Endodermal cell (in vitro differentiated cells): ENCODE results near the gene GSTP1. TPM values are rescaled to one million over a fixed set of nuclear protein-coding genes. Genes with fewer than 3 reads are reported as not detected.

Experiments used
- DNase-seq: peaks from one replicate; pipeline ENCODE4 v3.0.0-alpha.2; 2017
- H3K27ac ChIP-seq: 2 replicates; pipeline ENCODE4 v1.5.1; 2013; ENCODE audit warnings: mild to moderate bottlenecking, low read depth, low read length, moderate library complexity
- H3K27me3 ChIP-seq: 2 replicates; pipeline ENCODE4 v1.6.1; 2013; ENCODE audit warnings: mild to moderate bottlenecking, low read length, moderate library complexity; ENCODE audit not compliant: insufficient read depth, control insufficient read depth, poor library complexity, severe bottlenecking
- H3K36me3 ChIP-seq: 2 replicates; pipeline ENCODE4 v1.7.0; 2013; ENCODE audit warnings: mild to moderate bottlenecking, low read length, moderate library complexity; ENCODE audit not compliant: control insufficient read depth, insufficient read depth
- H3K4me1 ChIP-seq: one replicate; pipeline ENCODE4 v1.7.0; 2013; ENCODE audit warnings: low read length; ENCODE audit not compliant: control insufficient read depth, insufficient read depth
- H3K4me3 ChIP-seq: 2 replicates; pipeline ENCODE4 v1.5.1; 2013; ENCODE audit warnings: mild to moderate bottlenecking, low read length, moderate library complexity
- H3K9ac ChIP-seq: 2 replicates; pipeline ENCODE4 v1.6.1; 2013; ENCODE audit warnings: mild to moderate bottlenecking, low read length, moderate library complexity; ENCODE audit not compliant: poor library complexity, severe bottlenecking; ENCODE audit errors: extremely low read depth
- H3K9me3 ChIP-seq: 2 replicates; pipeline ENCODE4 v1.6.1; 2013; ENCODE audit warnings: mild to moderate bottlenecking, low read length, moderate library complexity; ENCODE audit not compliant: control insufficient read depth
- H3K27ac Mint-ChIP-seq: 2 replicates; pipeline ENCODE4 v1.8.0; 2020; ENCODE audit warnings: mixed read lengths
- H3K27me3 Mint-ChIP-seq: 2 replicates; pipeline ENCODE4 v1.8.0; 2021; ENCODE audit warnings: mild to moderate bottlenecking, mixed read lengths; ENCODE audit not compliant: insufficient read depth
- H3K36me3 Mint-ChIP-seq: 2 replicates; pipeline ENCODE4 v1.8.0; 2020; ENCODE audit warnings: low read depth, mixed read lengths
- H3K4me1 Mint-ChIP-seq: 2 replicates; pipeline ENCODE4 v1.8.0; 2020; ENCODE audit warnings: mixed read lengths
- H3K4me3 Mint-ChIP-seq: 2 replicates; pipeline ENCODE4 v1.8.0; 2020; ENCODE audit warnings: mild to moderate bottlenecking, moderate library complexity, mixed read lengths
- H3K9me3 Mint-ChIP-seq: 2 replicates; pipeline ENCODE4 v1.8.0; 2020; ENCODE audit warnings: mild to moderate bottlenecking, mixed read lengths
- CTCF ChIP-seq: fragments of 200-600 bp; sonication (generic); conservative IDR thresholded peaks from 2 replicates; pipeline ENCODE4 v1.5.0; 2021; ENCODE audit warnings: antibody characterized with exemption, mild to moderate bottlenecking
- WGBS, 2 experiments: methylation state at CpG; one replicate each; pipeline versions ENCODE4 v1.1.5 to v1.1.7; 2013; ENCODE audit warnings: missing lambda C conversion rate in 2 of 2, mixed read lengths in 1 of 2; ENCODE audit not compliant: insufficient coverage in 1 of 2, insufficient read length in 1 of 2; 5-methylcytosine and 5-hydroxymethylcytosine counted together
- total RNA-seq, 2 donors: library from RNA; stranded (reverse); fragmentation: NEBNext Ultra II Directional in 1 of 2; extraction: Animal tissue kit (Norgen Biotek cat#: 25700) in 1 of 2; gene quantifications; 2 replicates in 1 of 2; 3 replicates in 1 of 2; pipeline ENCODE4 v1.2.1, GENCODE V29; 2021

Gene GSTP1
- total RNA-seq, 2 donors from 2014 or later: 1,359 to 1,473 TPM

- H3K27me3 Mint-ChIP-seq: peaks cover under 1% of the 10 kb centered on the region
- 13 to 31% methylated on average over 12 to 33 of the region's 33 CpGs for WGBS, 2 experiments
- H3K4me1 ChIP-seq: no peaks in the 10 kb centered on the region
Measured at GRCh38 chr11:67584205-67584880, 731 bp downstream of the GSTP1 start.

GRCh38 chr11:67584881-67585873 is 1.6 kb downstream of the GSTP1 start:
- H3K9me3 Mint-ChIP-seq: peaks cover 3% of the 10 kb centered on the region

More at GRCh38 chr11:67584205-67584880, 731 bp downstream of the GSTP1 start:
- peak; percentile 70 for DNase-seq
- Histone ChIP-seq H3K27me3 (no peaks in the 10 kb centered on the region), H3K36me3 (peaks cover 40% of the 10 kb centered on the region), H3K27ac (peak overlapping the region; percentile 89), H3K4me3 (peak overlapping the region; percentile 92), H3K9ac (peak overlapping the region; percentile 92), H3K9me3 (no peaks in the 10 kb centered on the region)
- H3K27ac Mint-ChIP-seq: peak overlapping the region; percentile 92
- peaks cover 45% of the 10 kb centered on the region for H3K36me3 Mint-ChIP-seq
- H3K9me3 Mint-ChIP-seq: peaks cover 3% of the 10 kb centered on the region
- no peak for TF ChIP-seq CTCF
- peaks cover 42% of the 10 kb centered on the region for H3K4me1 Mint-ChIP-seq
- H3K4me3 Mint-ChIP-seq: peak overlapping the region; percentile 86

More at GRCh38 chr11:67584881-67585873, 1.6 kb downstream of the GSTP1 start:
- peak overlapping the region; percentile 92 for H3K9ac ChIP-seq
- H3K27me3 Mint-ChIP-seq: no peaks in the 10 kb centered on the region
- H3K36me3 ChIP-seq: peaks cover 40% of the 10 kb centered on the region
- peak overlapping the region; percentile 92 for H3K27ac Mint-ChIP-seq
- WGBS, 2 experiments: 86 to 92% methylated on average over 12 to 21 of the region's 21 CpGs
- H3K4me3 ChIP-seq: peak overlapping the region; percentile 92
- H3K27me3 ChIP-seq: no peaks in the 10 kb centered on the region
- peaks cover 41% of the 10 kb centered on the region for H3K4me1 Mint-ChIP-seq
- peak overlapping the region; percentile 86 for H3K4me3 Mint-ChIP-seq
- peak; percentile 22 for TF ChIP-seq CTCF
- no peaks in the 10 kb centered on the region for H3K9me3 ChIP-seq
- no peak for DNase-seq
- H3K4me1 ChIP-seq: no peaks in the 10 kb centered on the region
- H3K36me3 Mint-ChIP-seq: peaks cover 49% of the 10 kb centered on the region
- no peak overlapping the region for H3K27ac ChIP-seq
